Measurements from ENCODE around the gene STC2.

Gene STC2

GRCh38 chr5:173311818-173312585, 16.2 kb downstream of the STC2 start:
- DNase-seq, result no peak

DNA sequence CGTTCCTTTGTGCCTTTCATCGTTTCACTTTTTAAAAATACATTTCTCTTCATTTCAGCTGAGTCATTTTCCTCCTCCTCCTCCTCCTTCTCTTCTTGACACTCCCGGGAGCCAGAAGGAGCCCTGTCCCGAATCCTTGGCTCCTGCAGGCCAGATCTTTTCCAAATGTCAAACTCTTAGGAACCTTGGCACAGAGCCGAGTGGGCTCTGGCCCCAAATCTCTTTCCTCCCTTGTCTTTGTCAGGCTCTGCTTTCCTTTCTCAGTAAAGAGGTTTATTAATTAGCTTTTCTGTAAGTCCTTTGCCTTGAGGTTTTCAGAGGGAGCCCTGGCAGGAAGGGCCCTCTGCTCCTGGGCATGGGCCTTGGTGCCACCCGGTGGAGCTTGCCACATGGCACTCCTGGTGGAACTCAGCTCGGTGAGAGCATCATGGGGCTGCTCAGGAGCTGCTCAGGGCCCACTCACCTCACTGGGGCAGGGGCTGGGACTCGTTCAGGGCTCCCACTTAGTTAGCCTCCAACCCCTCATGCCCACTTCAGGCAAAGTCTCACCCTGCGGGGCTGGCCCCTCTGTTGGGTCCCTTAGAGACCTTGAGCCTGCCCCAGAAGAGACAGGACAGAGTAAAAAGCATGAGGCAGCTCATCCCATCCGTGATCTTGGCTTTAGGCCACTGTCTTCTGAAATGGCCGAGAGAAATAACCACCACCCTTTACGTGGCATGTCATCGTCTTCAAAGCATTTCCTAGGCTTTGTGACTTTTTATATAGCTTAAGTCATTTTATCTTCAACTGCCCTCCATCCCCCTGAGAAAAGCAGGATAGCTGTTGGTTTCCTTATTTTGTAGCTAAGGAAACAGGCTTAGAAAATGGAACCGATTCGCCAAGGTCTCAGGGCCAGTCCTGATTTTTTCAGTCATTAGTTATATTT, 17.1 kb downstream of the STC2 start:
- no peak for DNase-seq

- DNase-seq, result no peak
Observed at GRCh38 chr5:173310218-173310769, 17.9 kb downstream of the STC2 start.

DNA sequence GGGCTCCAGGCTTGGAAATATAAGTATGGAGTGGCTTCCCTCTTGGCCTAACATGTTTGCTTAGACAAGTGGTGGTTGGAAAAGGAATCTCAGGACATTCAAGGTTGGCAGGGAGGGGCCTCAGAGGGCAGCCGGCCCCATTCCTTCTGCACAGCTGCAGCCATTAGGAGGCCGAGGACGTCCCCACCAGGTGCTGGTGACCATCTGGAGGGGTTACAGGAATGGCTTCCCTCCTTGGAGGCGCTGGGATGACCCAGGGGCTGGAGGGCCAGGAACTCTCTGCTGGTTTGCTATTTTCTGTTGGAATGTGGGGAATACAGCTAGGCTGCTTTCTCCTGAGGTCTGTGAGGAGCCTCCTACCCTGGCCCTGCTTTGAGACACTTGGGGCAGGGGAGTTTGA, 18.5 kb downstream of the STC2 start:
- DNase-seq, result no peak

GRCh38 chr5:173308226-173308625, 20.0 kb downstream of the STC2 start:
- DNase-seq, result no peak

GRCh38 chr5:173307695-173308094, 20.5 kb downstream of the STC2 start:
- DNase-seq, result no peak

DNA sequence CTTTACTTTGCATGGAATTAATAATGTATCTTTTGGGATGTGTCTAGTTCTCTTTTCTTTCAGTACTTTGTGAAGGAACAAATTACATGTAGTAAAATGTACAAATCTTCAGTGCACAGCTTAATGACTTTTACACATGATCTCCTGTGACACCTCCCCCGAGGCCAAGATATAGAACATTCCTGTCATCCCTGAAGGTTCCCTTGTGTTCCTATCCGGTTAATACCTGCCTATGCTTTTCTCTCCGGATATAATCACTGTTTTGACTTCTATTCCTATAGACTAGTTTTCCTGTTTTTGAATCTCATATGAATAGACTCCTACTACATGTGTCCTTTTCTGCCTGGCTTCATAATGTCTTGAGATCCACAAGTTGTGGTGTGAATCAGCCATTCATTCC, 21.5 kb downstream of the STC2 start:
- no peak for DNase-seq

DNA sequence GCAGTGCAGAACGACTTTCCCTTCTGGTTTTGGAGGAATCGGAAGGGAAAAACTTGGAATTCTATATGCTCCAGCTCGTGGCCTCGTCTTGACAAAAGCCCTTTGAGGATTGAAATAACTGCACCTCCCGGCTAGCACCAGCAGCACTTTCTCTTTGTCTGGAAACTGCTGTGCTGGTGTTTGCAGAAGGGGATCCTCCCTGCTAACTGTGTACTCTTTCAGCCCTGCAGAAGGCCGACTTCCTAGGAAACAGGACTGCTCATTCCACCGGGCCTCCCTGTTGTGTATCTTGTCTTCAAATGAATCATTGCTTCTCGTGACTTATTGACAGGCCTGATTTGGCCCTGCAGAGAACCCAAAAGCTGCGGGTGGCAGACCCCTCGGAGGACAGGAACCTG, 23.6 kb downstream of the STC2 start:
- no peak for DNase-seq

DNA sequence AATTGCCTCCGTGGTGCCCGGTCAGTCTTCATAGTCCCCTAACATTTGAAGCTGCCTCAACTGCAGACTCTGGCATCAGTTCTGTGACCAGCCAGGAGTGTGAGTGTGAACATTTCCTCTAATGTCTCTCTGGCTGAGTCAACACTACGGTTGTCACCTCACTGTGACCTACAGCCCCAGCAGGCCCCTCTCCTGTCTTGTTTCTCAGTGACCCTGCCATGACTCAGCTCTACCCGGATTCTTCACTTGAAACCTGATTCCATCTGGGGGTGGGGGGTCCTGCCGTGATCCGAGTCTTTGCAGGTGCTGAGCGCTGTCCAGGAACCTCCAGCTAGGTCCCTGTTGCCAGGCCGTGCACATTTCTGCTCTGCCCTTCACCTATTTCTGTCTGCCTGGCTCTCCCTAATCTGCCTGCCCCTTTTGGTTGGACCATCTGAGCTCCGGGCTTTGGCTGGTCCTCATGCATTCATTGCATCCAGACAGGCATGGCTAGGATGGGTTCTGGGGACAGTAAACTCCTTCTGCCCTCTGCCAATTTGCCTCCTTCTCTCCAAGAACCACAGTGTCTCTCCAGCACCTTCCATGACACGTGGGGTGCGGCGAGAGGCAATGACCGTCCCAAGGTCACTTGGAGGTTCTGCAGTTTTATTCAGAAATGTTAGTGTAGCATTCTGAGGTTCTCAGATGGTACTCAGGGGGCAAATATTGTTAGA, 24.2 kb downstream of the STC2 start:
- DNase-seq, result no peak

DNA sequence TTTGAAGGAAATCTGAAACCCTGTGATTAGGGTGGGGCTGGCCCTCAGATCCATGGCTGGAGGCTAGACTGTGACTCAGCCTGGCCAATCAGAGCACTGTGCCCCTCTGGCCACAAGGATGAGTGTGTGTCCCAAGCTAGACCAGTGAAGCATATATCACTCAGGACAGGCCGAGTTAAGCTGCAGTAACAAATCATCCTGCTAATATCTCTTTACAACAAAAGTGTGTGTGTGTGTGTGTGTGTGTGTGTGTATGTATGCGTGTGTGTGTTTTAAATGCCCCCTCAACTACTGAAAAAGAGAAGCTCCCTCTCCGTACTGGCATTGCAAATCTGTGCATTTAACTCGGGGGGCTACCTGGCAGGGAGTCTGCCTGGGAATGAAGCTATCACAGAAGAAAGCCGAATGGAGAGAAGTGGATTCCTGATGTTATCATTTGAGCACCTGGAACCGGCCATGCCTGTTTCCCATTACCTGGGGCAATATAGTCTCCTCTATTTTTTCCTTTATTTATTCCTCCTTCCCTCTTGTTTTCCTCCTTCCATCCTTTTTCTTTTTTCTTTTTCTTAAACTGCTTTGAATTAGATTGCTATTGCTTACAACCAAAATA, 25.6 kb downstream of the STC2 start:
- no peak for DNase-seq

DNA sequence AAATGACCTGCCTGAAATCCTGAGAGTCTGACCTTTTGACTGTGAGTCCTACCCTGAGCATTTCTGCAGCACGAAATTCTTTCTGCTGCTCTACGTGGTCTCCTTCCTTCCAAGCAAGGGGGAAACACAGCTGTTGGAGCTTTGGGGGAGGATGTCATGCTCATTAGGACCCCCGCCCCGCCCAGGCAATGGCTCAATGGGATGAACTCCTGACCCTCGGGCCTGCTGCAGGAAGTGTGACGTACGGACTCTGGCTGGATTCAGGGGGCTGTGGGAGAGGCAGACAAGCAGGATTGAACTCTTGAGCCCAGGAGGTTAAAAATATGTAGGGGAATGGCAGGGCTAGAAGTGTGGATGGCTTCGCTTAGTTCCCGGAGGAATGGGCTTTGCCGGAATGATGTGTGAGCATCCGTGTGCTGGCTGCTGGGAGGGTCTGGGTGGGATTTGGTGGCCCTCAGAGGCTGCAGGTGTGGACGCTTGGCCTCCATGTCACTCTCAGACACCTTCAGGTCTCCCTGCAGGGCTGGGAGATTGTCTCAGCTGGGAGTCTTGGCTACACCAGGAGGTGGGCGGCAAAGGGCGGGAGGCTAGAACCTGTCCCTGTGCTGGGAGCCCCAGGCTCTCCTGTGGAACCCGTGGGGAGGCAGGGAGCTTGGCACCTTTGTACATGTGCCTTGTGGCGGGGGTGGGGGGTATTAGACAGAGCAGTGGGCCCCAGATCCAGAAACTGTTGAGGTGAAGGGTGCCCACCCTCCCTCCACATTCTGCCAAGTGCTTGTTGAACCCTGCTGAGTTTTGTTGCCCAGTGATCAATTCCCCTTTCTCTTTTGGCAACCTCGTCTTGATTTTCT, 26.3 kb downstream of the STC2 start:
- no peak for DNase-seq

GRCh38 chr5:173300389-173301047, 27.7 kb downstream of the STC2 start:
- DNase-seq, result no peak

DNA sequence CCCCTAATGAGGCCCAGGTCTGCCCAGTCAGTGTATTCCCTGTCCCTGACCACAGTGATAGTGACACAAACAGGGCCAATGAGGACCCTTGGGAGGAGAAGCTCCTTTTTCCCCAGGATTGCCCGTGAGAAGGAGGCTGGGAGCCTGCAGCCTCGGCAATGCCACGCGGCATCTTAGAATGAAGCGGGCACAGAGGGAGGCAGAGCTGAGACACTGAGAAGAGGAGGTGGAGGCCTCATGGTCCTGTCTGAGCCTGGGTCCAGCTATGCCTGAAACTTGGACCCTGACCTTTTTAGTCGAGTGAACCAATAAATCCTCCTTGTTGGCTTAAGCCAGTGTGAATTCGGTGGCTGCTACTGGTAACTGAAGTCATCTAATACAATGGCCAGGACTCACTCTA, 28.4 kb downstream of the STC2 start:
- DNase-seq, result no peak

DNA sequence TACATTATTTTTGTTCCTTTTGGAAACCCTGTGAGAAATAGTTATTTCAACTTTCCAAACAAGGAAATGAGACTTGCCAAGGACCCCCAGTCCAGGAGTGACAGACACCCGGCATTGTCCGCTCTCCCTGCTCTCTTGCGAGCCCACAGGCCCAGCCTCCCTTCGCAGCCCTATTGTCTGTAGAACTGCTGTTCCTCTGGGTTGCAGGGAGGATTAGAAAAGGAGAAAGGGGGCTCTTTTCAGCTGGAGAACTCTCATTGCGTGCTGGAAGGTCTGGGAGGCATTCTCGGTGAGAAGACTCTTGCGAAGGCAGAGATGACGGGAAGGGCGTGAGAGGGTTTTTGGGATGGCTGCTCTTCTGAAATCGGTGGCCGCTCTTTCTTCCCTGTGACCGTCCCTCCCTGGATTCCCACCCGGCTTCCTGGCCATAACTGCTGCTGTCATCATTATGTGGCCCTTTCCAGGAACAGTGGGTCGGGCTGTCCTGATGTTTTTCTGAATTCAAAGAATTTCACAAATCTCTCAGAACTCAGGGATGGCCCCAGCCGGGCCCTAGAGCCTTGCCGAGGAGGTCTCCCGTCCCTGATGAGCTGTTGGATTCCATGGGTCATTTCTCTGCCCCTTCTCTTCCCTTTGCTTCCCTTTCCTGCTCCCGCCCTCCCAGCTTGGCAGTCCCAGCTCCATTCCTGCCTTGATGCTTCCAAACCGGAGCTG, 29.8 kb downstream of the STC2 start:
- DNase-seq, result no peak

- no peak for DNase-seq
Observed at GRCh38 chr5:173297813-173298212, 30.4 kb downstream of the STC2 start.

DNA sequence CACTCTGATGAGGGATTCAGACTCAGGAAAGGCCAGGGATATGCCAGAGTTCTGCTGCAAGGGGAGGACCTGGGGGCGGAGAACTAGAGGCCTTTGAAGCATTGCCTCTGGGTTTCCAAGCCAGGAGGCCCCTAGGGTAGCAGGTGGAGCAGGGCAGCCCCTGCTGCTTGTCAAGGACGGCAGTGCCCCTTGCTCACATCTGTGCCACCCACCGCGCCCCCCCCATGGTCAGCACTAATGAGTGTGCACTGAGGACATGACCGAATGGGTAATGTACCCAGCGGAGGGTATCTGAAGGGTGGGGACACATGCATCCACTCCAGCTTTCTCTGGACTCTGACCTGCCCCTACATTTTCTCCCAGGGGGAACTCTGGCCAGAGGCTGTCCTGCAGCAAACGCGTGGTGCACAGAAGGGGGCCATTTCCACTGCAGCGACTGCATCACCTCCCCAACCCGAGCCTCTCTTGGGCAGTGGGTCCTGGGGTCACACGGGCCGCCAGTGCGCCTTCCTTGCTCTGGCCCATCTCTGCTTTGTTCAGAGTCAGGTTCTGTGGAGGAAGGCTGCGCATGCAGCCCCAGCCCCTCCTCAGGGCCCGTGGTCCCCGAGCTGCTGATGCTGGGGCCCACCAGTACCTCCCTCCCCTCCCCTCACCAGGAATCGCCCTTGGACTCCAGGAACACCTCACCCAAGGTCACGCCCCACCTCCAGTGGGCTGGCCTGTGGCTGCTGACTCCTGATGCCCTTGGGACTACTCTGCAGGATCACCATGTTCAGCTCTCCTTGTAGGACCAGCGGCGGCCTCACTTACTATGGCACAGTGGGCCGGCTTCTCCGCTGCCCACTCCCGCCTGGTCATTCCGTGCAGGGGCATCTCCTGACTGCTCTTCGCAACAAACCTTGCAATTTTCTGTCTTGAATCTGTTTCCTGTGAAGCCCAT, 31.2 kb downstream of the STC2 start:
- DNase-seq, result no peak

DNA sequence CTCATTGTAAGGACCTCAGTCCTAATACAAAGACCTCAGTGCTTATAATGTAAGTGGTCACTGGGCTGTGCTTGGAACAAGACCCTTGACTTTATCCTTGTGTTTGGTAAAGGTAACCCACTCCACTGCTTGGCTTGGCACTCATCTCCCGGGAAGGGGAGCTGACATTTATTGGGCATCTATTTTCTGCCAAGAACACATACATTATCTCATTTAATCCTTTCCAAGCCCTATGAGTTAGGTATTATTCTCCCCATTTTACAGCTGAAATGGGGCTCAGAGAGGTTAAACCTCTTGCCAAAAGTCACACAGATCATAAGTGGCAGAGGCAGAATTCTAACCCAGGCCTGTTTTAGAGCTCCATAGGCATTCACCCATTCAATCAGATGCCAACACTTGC, 32.4 kb downstream of the STC2 start:
- no peak for DNase-seq

DNA sequence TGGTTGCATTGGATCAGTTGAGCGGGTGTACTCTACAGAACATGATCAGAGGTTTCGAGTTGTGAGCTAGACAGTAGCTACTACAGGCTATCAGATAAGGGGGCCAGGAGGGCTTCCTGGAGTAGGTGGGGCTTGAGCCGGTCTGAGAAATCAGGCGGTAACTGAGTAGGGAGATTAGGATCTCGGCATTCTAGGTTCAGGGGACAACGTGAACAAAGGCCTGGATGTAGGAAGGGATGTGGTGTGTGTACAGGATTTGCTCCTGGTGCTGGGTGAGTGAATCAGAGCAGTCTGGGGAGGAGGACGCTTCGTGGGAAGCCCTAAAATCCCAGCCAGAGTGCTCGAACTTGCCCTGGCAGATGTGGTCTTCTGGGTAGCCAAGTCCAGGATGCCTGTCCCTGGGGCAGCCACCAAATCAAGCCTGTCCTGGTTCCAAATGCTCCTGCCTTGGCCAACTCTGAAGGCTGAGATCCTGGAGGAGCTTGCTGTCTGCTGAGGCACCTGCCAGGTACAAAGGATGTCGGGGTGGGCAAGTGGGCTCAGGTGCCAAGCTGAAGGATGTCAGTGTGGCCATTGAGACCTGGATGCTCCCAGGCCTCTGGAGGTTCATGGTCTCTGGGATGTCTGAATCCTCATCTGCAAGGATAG, 33.4 kb downstream of the STC2 start:
- no peak for DNase-seq

Data from T-helper 9 cell (primary cell).